Neural crest cell (in vitro differentiated cells): ENCODE measurements around the gene RAB40B. TPM values are rescaled to one million over a fixed set of nuclear protein-coding genes. Genes with fewer than 3 reads are reported as not detected.

ENCODE experiments used
- DNase-seq: peaks from one replicate; pipeline ENCODE4 v3.0.0; 2021; ENCODE audit warnings: low read depth, mixed read lengths, low spot score
- H3K27ac Mint-ChIP-seq: one replicate; pipeline ENCODE4 v1.8.0; 2021; ENCODE audit warnings: mild to moderate bottlenecking, mixed read lengths; ENCODE audit not compliant: unreplicated experiment
- H3K27me3 Mint-ChIP-seq: 2 replicates; pipeline ENCODE4 v1.8.0; 2021; ENCODE audit warnings: low read depth, mild to moderate bottlenecking, mixed read lengths
- H3K36me3 Mint-ChIP-seq: 2 replicates; pipeline ENCODE4 v1.8.0; 2021; ENCODE audit warnings: low read depth, mild to moderate bottlenecking, mixed read lengths
- H3K4me1 Mint-ChIP-seq: 2 replicates; pipeline ENCODE4 v1.8.0; 2021; ENCODE audit warnings: mixed read lengths
- H3K4me3 Mint-ChIP-seq: one replicate; pipeline ENCODE4 v1.8.0; 2021; ENCODE audit warnings: mild to moderate bottlenecking, mixed read lengths
- H3K9me3 Mint-ChIP-seq: 2 replicates; pipeline ENCODE4 v1.8.0; 2021; ENCODE audit warnings: mixed read lengths
- CTCF ChIP-seq: fragments of 200-600 bp; sonication (generic); conservative IDR thresholded peaks from 2 replicates; pipeline ENCODE4 v1.5.0; 2021; ENCODE audit warnings: antibody characterized with exemption, mild to moderate bottlenecking
- total RNA-seq: library from RNA; stranded (reverse); gene quantifications from 2 replicates; pipeline ENCODE4 v1.2.1, GENCODE V29; 2021

Gene RAB40B
- total RNA-seq, 1 donor from 2014 or later: 5.6 TPM

GRCh38 chr17:82630212-82630611 lies 68.3 kb downstream of the RAB40B start:
- TF ChIP-seq CTCF: no peak
- no peaks in the 10 kb centered on the region for H3K9me3 Mint-ChIP-seq
- peaks cover 16% of the 10 kb centered on the region for H3K36me3 Mint-ChIP-seq
- no peak for DNase-seq
- no peaks in the 10 kb centered on the region for H3K27me3 Mint-ChIP-seq
- H3K4me1 Mint-ChIP-seq: no peaks in the 10 kb centered on the region
- H3K4me3 Mint-ChIP-seq: no peak overlapping the region
- H3K27ac Mint-ChIP-seq: no peak overlapping the region

- no peaks in the 10 kb centered on the region for H3K27me3 Mint-ChIP-seq
- H3K4me1 Mint-ChIP-seq: no peaks in the 10 kb centered on the region
- no peaks in the 10 kb centered on the region for H3K9me3 Mint-ChIP-seq
- no peak for TF ChIP-seq CTCF
- DNase-seq: no peak
- no peak overlapping the region for H3K4me3 Mint-ChIP-seq
- H3K36me3 Mint-ChIP-seq: peaks cover 17% of the 10 kb centered on the region
- H3K27ac Mint-ChIP-seq: peak overlapping the region; percentile 60
These were observed 68.8 kb downstream of the RAB40B start for GRCh38 chr17:82629748-82630147.

- H3K9me3 Mint-ChIP-seq: no peaks in the 10 kb centered on the region
- DNase-seq: no peak
- H3K4me3 Mint-ChIP-seq: no peak overlapping the region
- peaks cover 18% of the 10 kb centered on the region for H3K36me3 Mint-ChIP-seq
- H3K27ac Mint-ChIP-seq: peak overlapping the region; percentile 27
- TF ChIP-seq CTCF: no peak
- no peaks in the 10 kb centered on the region for H3K4me1 Mint-ChIP-seq
- no peaks in the 10 kb centered on the region for H3K27me3 Mint-ChIP-seq
These were observed 71.1 kb downstream of the RAB40B start for GRCh38 chr17:82627405-82627804.

- Mint-ChIP-seq H3K27ac (no peak overlapping the region), H3K36me3 (peaks cover 22% of the 10 kb centered on the region), H3K9me3 (no peaks in the 10 kb centered on the region), H3K27me3 (no peaks in the 10 kb centered on the region), H3K4me1 (no peaks in the 10 kb centered on the region), H3K4me3 (no peak overlapping the region)
- DNase-seq: no peak
- no peak for TF ChIP-seq CTCF
These were observed 74.8 kb downstream of the RAB40B start for GRCh38 chr17:82623707-82624106.

GRCh38 chr17:82619641-82620040 lies 78.9 kb downstream of the RAB40B start:
- peaks cover 19% of the 10 kb centered on the region for H3K36me3 Mint-ChIP-seq
- no peaks in the 10 kb centered on the region for H3K9me3 Mint-ChIP-seq
- no peak for DNase-seq
- no peaks in the 10 kb centered on the region for H3K4me1 Mint-ChIP-seq
- TF ChIP-seq CTCF: no peak
- H3K27ac Mint-ChIP-seq: peak overlapping the region; percentile 57
- H3K27me3 Mint-ChIP-seq: no peaks in the 10 kb centered on the region
- no peak overlapping the region for H3K4me3 Mint-ChIP-seq

GRCh38 chr17:82619211-82619610 lies 79.3 kb downstream of the RAB40B start:
- Mint-ChIP-seq H3K4me1 (no peaks in the 10 kb centered on the region), H3K27ac (no peak overlapping the region), H3K36me3 (peaks cover 22% of the 10 kb centered on the region), H3K4me3 (no peak overlapping the region), H3K27me3 (no peaks in the 10 kb centered on the region), H3K9me3 (no peaks in the 10 kb centered on the region)
- no peak for TF ChIP-seq CTCF
- DNase-seq: no peak
